Astrocyte (in vitro differentiated cells and primary cell): ENCODE results near the gene TGFBRAP1. TPM values are rescaled to one million over a fixed set of nuclear protein-coding genes. Genes with fewer than 3 reads are reported as not detected.
"Not testable (repeated sequence)": the region's sequence is repeated elsewhere in the genome, so short reads cannot be mapped to it uniquely, and the experiment has no call there.

Source experiments
- DNase-seq: peaks from one replicate; pipeline ENCODE4 v3.0.0-alpha.2; 2010; ENCODE audit warnings: low read depth
- FAIRE-seq: peaks from 2 replicates; lab custom pipeline; 2011; peaks lifted over from hg19 to GRCh38; lab: Jason Lieb, UNC
- H2AFZ ChIP-seq: 2 replicates; pipeline ENCODE4 v1.6.0; 2012; ENCODE audit warnings: low read depth, low read length, inconsistent platforms
- H3K27ac ChIP-seq: 2 replicates; pipeline ENCODE4 v1.5.1; 2011; ENCODE audit warnings: low read depth, low read length, inconsistent platforms
- H3K27me3 ChIP-seq: 2 replicates; pipeline ENCODE4 v1.6.0; 2011; ENCODE audit warnings: low read length, inconsistent platforms; ENCODE audit not compliant: insufficient read depth
- H3K36me3 ChIP-seq: 2 replicates; pipeline ENCODE4 v1.5.1; 2011; ENCODE audit warnings: low read length, inconsistent platforms; ENCODE audit not compliant: insufficient read depth
- H3K4me1 ChIP-seq: 2 replicates; pipeline ENCODE4 v1.5.1; 2011; ENCODE audit warnings: low read length, inconsistent platforms; ENCODE audit not compliant: insufficient read depth
- H3K4me2 ChIP-seq: 2 replicates; pipeline ENCODE4 v1.6.0; 2012; ENCODE audit warnings: low read length, inconsistent platforms
- H3K4me3 ChIP-seq: 2 replicates; pipeline ENCODE4 v1.5.1; 2011; ENCODE audit warnings: low read depth, mild to moderate bottlenecking, low read length, inconsistent platforms; ENCODE audit not compliant: insufficient read depth
- H3K79me2 ChIP-seq: 2 replicates; pipeline ENCODE4 v1.6.0; 2012; ENCODE audit warnings: mild to moderate bottlenecking, low read length, inconsistent platforms; ENCODE audit not compliant: insufficient read depth
- H3K9ac ChIP-seq: 2 replicates; pipeline ENCODE4 v1.6.0; 2012; ENCODE audit warnings: mild to moderate bottlenecking, low read length, inconsistent platforms
- H3K9me3 ChIP-seq: 2 replicates; pipeline ENCODE4 v1.5.1; 2012; ENCODE audit warnings: low read depth, mild to moderate bottlenecking, low read length, inconsistent platforms; ENCODE audit not compliant: insufficient read depth
- H4K20me1 ChIP-seq: 2 replicates; pipeline ENCODE4 v1.6.0; 2012; ENCODE audit warnings: low read length, inconsistent platforms; ENCODE audit not compliant: insufficient read depth
- H3K27ac Mint-ChIP-seq: one replicate; pipeline ENCODE4 v1.8.0; 2021; ENCODE audit warnings: mild to moderate bottlenecking, mixed read lengths; ENCODE audit not compliant: unreplicated experiment
- H3K27me3 Mint-ChIP-seq: one replicate; pipeline ENCODE4 v1.8.0; 2021; ENCODE audit warnings: low read depth, mixed read lengths; ENCODE audit not compliant: unreplicated experiment
- H3K36me3 Mint-ChIP-seq: one replicate; pipeline ENCODE4 v1.8.0; 2021; ENCODE audit warnings: low read depth, mixed read lengths; ENCODE audit not compliant: unreplicated experiment
- H3K4me1 Mint-ChIP-seq: one replicate; pipeline ENCODE4 v1.8.0; 2021; ENCODE audit warnings: low read depth, mixed read lengths; ENCODE audit not compliant: unreplicated experiment
- H3K4me3 Mint-ChIP-seq: one replicate; pipeline ENCODE4 v1.8.0; 2021; ENCODE audit warnings: mild to moderate bottlenecking, moderate library complexity, mixed read lengths; ENCODE audit not compliant: unreplicated experiment
- H3K9me3 Mint-ChIP-seq: one replicate; pipeline ENCODE4 v1.8.0; 2021; ENCODE audit warnings: mild to moderate bottlenecking, mixed read lengths; ENCODE audit not compliant: unreplicated experiment
- CTCF ChIP-seq: IDR thresholded peaks from 2 replicates; pipeline ENCODE4 v1.5.1; 2011; ENCODE audit warnings: low read depth, mild to moderate bottlenecking, inconsistent platforms, low read length, moderate library complexity; ENCODE audit not compliant: insufficient read depth
- EZH2 ChIP-seq: IDR thresholded peaks from 2 replicates; pipeline ENCODE4 v1.6.1; 2012; ENCODE audit warnings: mild to moderate bottlenecking, low read length, inconsistent platforms; ENCODE audit not compliant: insufficient read depth
- total RNA-seq: library from RNA; stranded (reverse); gene quantifications from 2 replicates; pipeline ENCODE4 v1.2.1, GENCODE V29; 2021

TGFBRAP1 gene
- total RNA-seq, 1 donor from 2014 or later, result 25.1 TPM

GRCh38 chr2:105252271-105252670 is 77.3 kb downstream of the TGFBRAP1 start:
- H3K27ac ChIP-seq, result no peak overlapping the region

GRCh38 chr2:105251016-105251648 is 78.4 kb downstream of the TGFBRAP1 start:
- not testable (repeated sequence) for H3K27ac Mint-ChIP-seq

More at GRCh38 chr2:105252271-105252670, 77.3 kb downstream of the TGFBRAP1 start:
- H3K9me3 ChIP-seq, result no peaks in the 10 kb centered on the region
- Mint-ChIP-seq H3K27me3 (no peaks in the 10 kb centered on the region), H3K4me3 (no peak overlapping the region), H3K4me1 (peaks cover 34% of the 10 kb centered on the region), H3K36me3 (peaks cover 3% of the 10 kb centered on the region), H3K27ac (peak overlapping the region; percentile 88), H3K9me3 (peaks cover 20% of the 10 kb centered on the region)
- H3K9ac ChIP-seq, result no peak overlapping the region
- TF ChIP-seq CTCF (no peak), EZH2 (no peak)
- H2AFZ ChIP-seq, result no peak overlapping the region
- H4K20me1 ChIP-seq, result no peaks in the 10 kb centered on the region
- no peak overlapping the region for H3K4me3 ChIP-seq
- no peaks in the 10 kb centered on the region for H3K4me1 ChIP-seq
- H3K4me2 ChIP-seq, result no peak overlapping the region
- no peaks in the 10 kb centered on the region for H3K79me2 ChIP-seq
- no peaks in the 10 kb centered on the region for H3K27me3 ChIP-seq
- DNase-seq (peak; percentile 79), FAIRE-seq (no peak)
- no peaks in the 10 kb centered on the region for H3K36me3 ChIP-seq

GRCh38 chr2:105249891-105250290 is 79.6 kb downstream of the TGFBRAP1 start:
- Mint-ChIP-seq H3K4me3 (no peak overlapping the region), H3K4me1 (peaks cover 18% of the 10 kb centered on the region), H3K36me3 (peaks cover 3% of the 10 kb centered on the region), H3K27ac (no peak overlapping the region), H3K9me3 (peaks cover 12% of the 10 kb centered on the region), H3K27me3 (no peaks in the 10 kb centered on the region)
- no peak overlapping the region for H3K27ac ChIP-seq
- DNase-seq, result no peak
- H3K9me3 ChIP-seq, result no peaks in the 10 kb centered on the region
- H4K20me1 ChIP-seq, result no peaks in the 10 kb centered on the region
- H3K79me2 ChIP-seq, result no peaks in the 10 kb centered on the region
- no peak overlapping the region for H3K4me2 ChIP-seq
- no peak for TF ChIP-seq CTCF
- TF ChIP-seq EZH2, result no peak
- H3K4me1 ChIP-seq, result no peaks in the 10 kb centered on the region
- H3K27me3 ChIP-seq, result no peaks in the 10 kb centered on the region
- no peak overlapping the region for H3K4me3 ChIP-seq
- H3K36me3 ChIP-seq, result no peaks in the 10 kb centered on the region
- no peak for FAIRE-seq
- no peak overlapping the region for H3K9ac ChIP-seq
- no peak overlapping the region for H2AFZ ChIP-seq

More at GRCh38 chr2:105251016-105251648, 78.4 kb downstream of the TGFBRAP1 start:
- not testable (repeated sequence) for DNase-seq, FAIRE-seq, H3K36me3 ChIP-seq, H3K79me2 ChIP-seq, H3K9ac ChIP-seq, H3K4me1 ChIP-seq, H3K27me3 ChIP-seq, H3K4me3 ChIP-seq, H3K27ac ChIP-seq, H3K9me3 ChIP-seq, H3K36me3 Mint-ChIP-seq, H2AFZ ChIP-seq, H3K4me2 ChIP-seq, H3K27me3 Mint-ChIP-seq, H4K20me1 ChIP-seq, H3K4me3 Mint-ChIP-seq
- Mint-ChIP-seq H3K4me1 (peaks cover 24% of the 10 kb centered on the region), H3K9me3 (peaks cover 18% of the 10 kb centered on the region)
